GM18508 (cell line): ENCODE results near the gene YEATS4.
"Not testable (repeated sequence)": the region's sequence is repeated elsewhere in the genome, so short reads cannot be mapped to it uniquely, and the experiment has no call there.

Experiments used
- ATAC-seq: cut with Tn5 transposase; IDR thresholded peaks from one replicate; pipeline ENCODE4 v1.9.1; 2021; ENCODE audit warnings: moderate number of reproducible peaks; ENCODE audit not compliant: insufficient read depth, unreplicated experiment

The YEATS4 gene

DNA sequence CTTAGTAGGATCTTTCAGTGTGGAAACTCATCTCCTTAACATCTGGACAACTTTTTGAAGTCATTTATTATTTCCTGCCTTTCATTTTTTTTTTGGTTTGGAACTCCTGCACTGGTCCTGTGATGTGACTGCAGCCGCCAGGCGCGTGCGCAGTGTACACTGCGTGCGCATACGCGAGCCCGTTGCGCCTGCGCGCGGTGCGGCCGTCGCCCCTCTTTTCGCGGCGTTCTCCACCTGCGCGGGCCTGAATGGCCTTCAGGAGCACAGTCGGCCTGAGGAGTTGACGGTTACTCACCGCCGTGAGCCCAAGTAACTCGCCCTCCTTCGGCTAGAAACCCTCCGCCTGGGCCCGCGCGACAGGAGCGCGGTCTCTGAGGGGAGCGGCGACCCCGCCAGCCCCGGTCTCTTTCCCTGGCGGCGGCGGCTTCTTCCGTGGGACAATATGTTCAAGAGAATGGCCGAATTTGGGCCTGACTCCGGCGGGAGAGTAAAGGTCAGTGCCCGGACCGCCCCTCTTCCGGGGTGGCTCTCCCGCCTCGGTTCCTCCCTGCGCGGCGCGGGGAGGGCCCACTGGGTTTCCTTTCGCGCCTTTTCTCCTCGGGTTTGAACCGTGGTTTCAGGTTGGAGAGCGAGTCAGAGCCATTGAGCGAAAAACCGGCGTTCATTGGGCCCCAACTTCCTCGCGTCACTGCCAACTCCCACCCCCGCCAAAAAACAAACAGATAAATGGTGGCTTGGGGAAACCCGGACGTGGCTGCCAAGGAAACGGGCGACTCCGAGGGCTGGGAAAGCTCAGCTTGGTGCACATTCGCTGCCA is at the start of gene YEATS4:
Gene YEATS4, plus strand, starts transcription at position 213 of the 817 bp plus-strand sequence. Its CDS starts 230 bp downstream, at position 443.
- peak; percentile 59 for ATAC-seq

GRCh38 chr12:69313209-69313608 is 46.3 kb upstream of the YEATS4 start:
- no peak for ATAC-seq

- ATAC-seq = not testable (repeated sequence)
Observed at GRCh38 chr12:69316784-69317183, 42.8 kb upstream of the YEATS4 start.

DNA sequence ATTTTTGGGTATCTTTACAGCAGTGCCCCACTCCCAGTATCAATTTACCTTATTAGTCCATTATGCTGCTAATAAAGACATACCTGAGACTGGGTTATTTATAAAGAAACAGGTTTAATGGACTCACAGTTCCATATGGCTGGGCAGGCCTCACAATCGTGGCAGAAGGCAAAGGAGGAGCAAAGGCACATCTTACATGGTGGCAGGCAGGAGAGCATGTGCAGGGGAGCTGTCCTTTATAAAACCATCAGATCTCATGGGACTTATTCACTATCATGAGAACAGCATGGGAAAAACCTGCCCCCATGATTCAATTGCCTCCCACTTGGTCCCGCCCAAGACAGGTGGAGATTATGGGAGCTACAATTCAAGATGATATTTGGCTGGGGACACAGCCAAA is 42.3 kb upstream of the YEATS4 start:
- ATAC-seq = not testable (repeated sequence)

DNA sequence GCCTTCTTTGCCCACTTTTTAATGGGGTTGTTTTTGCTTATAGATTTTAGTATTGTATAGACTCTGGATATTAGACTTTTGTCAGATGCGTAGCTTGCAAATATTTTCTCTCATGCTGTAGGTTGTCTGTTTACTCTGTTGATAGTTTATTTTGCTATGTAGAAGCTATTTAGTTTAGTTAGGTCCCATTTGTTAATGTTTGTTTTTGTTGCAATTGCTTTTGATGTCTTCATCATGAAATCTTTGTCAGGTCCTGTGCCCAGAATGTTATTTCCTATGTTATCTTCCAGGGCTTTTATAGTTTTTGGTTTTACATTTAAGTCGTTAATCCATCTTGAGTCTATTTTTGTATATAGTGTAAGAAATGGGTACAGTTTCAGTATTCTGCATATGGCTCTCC is 41.3 kb upstream of the YEATS4 start:
- ATAC-seq = no peak

DNA sequence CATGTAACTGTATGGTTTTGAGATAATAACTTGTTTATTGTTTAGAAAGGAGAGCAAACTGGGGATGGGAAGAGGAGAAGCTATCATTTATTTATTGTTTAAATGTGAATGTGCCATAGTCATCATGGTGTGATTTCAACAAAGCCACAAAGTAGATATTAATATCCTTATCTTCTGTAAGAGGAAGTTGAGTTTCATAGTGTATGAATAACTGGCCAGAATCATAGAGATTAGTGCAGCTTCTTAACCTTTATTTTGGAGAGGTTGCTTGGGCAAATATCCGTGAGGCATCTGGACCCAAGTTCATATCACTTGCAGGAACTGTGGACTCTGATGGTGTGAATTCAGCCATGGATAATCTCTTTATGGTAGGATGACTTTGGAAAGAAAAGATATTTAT is 38.2 kb upstream of the YEATS4 start:
- ATAC-seq = no peak

DNA sequence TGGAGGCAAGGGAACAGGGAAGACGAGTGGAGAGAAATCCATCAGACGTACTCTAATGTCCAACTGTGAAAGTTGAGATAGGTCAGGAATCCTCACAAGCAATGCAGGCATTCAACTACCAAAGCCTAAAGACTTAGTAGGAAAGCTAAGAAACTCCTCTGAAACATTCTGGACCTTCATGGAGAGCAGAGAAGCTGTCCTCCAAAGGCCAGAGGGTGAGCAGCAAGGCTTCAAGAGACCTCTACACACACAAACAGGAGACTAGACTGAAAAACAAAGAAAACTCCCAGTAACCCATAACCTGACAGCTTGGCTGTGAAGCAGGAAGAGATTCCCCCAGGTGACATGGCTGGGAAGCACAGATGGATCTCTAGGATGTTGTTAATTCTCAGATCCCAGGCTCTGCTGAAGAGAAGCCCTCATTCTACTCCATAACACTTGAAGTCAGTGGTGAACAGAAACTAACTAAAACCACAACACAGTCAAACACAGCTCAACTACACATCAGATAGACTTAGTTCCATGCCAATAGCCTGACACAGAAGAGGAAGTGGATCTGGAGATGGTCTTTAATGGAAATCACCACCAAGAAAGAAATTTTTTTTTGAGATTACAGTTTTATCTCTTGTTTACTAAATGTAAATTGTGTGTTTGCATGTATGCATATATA is 34.6 kb upstream of the YEATS4 start:
- ATAC-seq = peak; percentile 89

DNA sequence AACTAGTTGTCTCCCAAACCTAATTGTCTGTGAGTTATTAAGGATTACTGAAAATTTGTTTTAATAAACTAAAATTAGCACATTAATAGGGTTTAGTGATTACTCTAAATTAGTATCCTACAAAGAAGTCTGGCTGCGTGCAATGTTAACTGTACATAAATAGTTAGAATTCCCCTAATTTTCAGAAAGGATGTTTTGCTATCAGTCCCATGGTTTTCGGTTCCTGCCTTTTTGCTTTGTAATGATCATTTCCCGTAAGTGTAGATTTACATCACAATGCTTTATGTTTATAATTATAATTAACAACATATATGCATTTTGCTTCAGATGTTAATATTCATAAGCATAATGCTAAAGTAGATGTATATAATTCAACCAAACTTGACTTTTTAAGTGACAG is 31.1 kb upstream of the YEATS4 start:
- ATAC-seq = no peak

DNA sequence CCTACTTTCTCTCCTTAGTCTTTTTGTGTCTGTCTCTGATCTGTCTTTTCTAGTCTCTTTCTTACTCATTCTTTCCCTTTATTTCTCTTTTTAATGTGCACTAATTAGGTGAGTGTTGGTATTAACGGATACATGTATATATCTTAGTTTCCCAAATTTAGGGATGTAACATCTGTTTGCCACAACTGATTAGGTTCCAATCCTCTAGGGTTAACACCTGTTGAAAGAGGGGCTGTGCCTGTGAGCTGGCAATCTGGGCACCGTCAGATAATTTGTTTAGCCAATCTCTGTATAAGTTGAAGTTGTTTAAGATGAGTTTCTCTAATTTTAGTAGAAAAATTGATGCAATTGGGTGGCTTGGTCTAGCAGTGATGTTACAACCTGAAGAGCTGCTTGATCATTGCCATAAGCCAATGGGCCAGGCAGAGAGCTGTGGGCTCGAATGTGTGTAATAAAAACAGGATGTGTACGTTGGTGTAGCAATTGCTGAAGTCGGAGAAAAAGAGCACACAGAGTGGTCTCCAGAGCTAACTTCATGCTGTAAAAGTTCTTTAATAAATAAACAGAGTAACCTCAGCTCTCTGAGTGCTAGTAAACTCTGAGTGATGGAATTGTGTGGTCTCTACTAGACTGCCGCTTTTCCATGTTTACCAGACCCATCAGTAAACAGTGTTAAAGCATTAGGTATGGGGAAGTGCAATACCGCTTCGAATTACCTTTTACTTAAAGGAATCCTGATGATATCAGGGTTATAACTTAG is 29.7 kb upstream of the YEATS4 start:
- ATAC-seq = no peak

GRCh38 chr12:69330475-69331473 is 28.8 kb upstream of the YEATS4 start:
- ATAC-seq = no peak

DNA sequence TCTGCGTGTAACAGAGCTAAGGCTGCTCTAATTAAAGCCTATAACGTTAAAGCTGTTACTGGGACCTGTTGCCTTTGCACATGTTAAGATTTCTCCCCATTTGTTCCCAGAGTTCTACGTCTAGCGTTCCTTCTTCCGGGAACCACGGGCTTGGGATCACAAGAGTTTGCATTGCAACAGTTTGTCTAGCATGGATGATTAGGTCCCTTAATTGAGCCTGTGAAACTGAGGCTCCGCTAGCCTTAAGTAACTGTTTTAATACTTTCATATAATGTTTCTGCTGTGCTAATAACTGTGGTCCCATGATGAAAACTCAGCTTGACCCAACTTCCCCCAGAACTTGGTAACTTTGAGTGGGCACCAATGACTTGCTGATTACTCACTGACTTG is 28.0 kb upstream of the YEATS4 start:
- ATAC-seq = no peak

- no peak for ATAC-seq
Observed at GRCh38 chr12:69331909-69332684, 27.4 kb upstream of the YEATS4 start.

DNA sequence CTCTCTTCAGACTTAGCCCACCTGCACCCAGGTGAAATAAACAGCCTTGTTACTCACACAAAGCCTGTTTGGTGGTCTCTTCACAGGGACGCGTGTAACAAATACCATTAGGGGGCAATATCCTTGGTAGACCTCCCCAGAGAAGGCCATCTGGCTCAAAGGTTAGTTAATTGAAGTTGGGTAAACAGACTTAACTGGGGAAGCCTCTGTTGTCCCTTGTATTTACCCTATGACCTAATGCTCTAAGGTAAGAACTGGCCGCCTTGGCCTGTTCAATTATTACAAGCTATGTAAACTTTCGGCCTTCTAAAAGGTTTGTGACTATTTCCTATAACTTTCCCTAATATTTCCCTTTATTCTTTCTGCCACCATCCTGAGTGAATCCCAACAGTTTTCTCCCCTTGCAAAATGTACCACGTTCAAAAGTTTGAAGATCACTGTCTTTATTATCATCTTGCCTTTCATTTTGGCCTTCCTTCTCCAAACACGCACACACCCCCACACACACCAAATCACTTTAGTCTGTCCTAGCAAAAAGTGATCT is 26.7 kb upstream of the YEATS4 start:
- ATAC-seq = no peak

- no peak for ATAC-seq
Observed at GRCh38 chr12:69334158-69334557, 25.4 kb upstream of the YEATS4 start.

- no peak for ATAC-seq
Observed at GRCh38 chr12:69337311-69338090, 22.0 kb upstream of the YEATS4 start.

GRCh38 chr12:69338120-69338859 is 21.3 kb upstream of the YEATS4 start:
- no peak for ATAC-seq

- ATAC-seq = no peak
Observed at GRCh38 chr12:69338936-69339335, 20.6 kb upstream of the YEATS4 start.
